ENCODE results near the gene ISCA2.

Gene ISCA2

DNA sequence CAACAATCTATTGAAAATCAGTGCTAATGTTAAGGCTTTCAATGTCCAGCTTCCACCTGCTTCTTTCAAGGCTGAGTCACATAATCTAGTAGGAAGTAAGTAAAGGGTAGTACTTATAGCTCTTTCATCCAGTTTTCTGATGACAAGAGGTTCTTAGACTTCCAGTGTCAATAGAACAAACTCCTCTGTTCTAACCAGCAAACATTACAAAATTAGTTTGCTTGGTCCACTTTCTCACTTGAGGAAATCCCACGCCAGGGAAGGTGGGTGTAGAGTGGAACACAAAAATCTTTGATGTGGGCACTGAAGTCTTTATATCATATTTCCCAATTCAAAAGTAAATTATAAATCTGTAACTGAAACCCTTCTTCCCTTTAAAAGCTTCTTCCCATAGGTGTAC is 3.1 kb upstream of the ISCA2 start:
- TF ChIP-seq CTCF (IDR thresholded peaks at IDR 0.05; ENCODE audit: control extremely low read depth, extremely low read depth, low read depth, missing control alignments), result no peak
- POLR2A ChIA-PET, result no interaction called here
- no peak for DNase-seq (ENCODE audit: extremely low spot score)
- CTCF ChIA-PET, result interaction anchor here (0.9 to 2.3 kb wide), 8 partner anchors 9 to 129 kb away, joined by 3 to 8 read pairs (median 4); no protein-coding TSS in a partner anchor

DNA sequence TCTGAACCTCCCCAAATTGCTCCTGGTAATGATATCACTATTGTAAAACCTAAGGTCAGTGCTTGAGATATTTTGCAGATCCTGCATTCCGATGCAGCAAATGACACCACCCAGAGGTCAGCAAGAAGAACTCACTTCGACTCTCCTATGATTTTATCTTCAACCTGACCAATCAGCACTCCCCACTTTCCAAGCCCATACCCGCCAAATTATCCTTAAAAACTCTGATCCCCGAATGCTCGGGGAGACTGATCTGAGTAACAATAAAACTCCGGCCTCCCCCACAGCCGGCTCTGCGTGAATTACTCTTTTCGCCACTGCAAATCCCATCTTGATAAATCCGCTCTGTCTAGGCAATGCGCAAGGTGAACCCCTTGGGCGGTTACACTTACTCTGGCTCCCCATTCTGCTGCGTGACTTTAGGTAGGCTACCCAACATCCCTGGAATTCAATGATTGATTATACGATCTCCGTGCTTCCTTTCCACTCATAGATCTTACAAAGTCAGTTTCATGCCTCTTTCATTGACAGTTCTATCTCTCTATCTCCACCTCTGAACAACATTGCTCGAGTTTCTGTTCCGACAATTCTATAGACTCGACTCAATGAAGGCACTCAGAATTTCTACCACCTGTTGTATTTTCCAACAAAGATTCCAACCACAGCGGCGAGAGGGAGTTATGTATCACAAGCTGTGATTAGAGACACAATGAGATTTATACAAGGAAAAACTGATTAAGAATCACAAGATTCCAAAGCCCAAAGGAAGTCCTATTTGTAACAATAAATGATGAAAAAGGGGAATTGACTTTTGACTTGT is 1.4 kb upstream of the ISCA2 start:
- peak; percentile 54 for TF ChIP-seq CTCF (IDR thresholded peaks at IDR 0.05; ENCODE audit: control extremely low read depth, extremely low read depth, low read depth, missing control alignments)
- CTCF ChIA-PET, result interaction anchor here (0.7 to 2.4 kb wide), 9 partner anchors 10 to 129 kb away, joined by 3 to 8 read pairs (median 3); no protein-coding TSS in a partner anchor
- POLR2A ChIA-PET, result no interaction called here
- DNase-seq (ENCODE audit: extremely low spot score), result no peak

DNA sequence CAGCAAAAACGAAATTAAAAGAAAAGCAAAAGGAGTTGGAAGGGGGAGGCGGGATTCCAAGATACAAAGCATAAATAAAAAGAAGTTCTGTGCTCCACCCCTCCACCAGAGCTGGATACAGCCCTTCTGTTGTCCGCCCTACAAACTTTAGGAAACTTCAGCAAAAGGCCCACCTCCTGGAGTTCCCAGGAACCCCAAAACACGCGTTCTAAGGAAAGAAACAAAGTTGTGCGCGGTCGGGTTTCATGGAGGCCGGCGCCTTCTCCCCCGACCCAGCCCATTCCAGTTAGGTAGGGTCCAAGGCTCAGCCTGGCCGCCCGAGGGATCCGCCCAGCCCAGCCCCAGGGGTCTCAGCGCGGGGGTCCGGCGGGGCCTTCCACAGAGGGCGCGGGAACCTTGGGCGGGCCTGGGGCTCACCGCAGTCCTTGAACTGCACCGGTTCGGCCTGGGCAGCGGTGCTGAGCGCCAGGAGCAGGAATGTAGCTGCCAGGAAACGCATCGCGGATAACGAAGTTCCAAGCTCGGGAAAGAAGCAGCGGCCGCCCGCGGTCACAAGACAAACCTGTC is 706 bp upstream of the ISCA2 start, which contains the start of gene NPC2:
Gene NPC2, minus strand, starts transcription at position 530 of the 567 bp plus-strand sequence. Its CDS starts 31 bp downstream, at position 499.
- ChIA-PET POLR2A (no interaction called here), CTCF (interaction anchor here (0.7 to 3.7 kb wide), 10 partner anchors 11 to 365 kb away, joined by 3 to 18 read pairs (median 3); partner anchors contain the start of gene LTBP2)
- DNase-seq (ENCODE audit: extremely low spot score), result no peak
- TF ChIP-seq CTCF (IDR thresholded peaks at IDR 0.05; ENCODE audit: control extremely low read depth, extremely low read depth, low read depth, missing control alignments), result no peak

- POLR2A ChIA-PET, result no interaction called here
- CTCF ChIA-PET, result interaction anchor here (1.5 to 3.7 kb wide), 2 partner anchors 8 to 35 kb away, joined by 3 to 18 read pairs; no protein-coding TSS in a partner anchor
- no peak for DNase-seq (ENCODE audit: extremely low spot score)
- TF ChIP-seq CTCF (IDR thresholded peaks at IDR 0.05; ENCODE audit: control extremely low read depth, extremely low read depth, low read depth, missing control alignments), result no peak
Measured at GRCh38 chr14:74495356-74495755, 1.8 kb downstream of the ISCA2 start.

- CTCF ChIA-PET, result interaction anchor here (1.2 to 1.7 kb wide), 3 partner anchors 14 to 88 kb away, joined by 3 to 4 read pairs (median 3); no protein-coding TSS in a partner anchor
- POLR2A ChIA-PET, result no interaction called here
- no peak for DNase-seq (ENCODE audit: extremely low spot score)
- no peak for TF ChIP-seq CTCF (IDR thresholded peaks at IDR 0.05; ENCODE audit: control extremely low read depth, extremely low read depth, low read depth, missing control alignments)
Measured at GRCh38 chr14:74500417-74501134, 7.0 kb downstream of the ISCA2 start.

DNA sequence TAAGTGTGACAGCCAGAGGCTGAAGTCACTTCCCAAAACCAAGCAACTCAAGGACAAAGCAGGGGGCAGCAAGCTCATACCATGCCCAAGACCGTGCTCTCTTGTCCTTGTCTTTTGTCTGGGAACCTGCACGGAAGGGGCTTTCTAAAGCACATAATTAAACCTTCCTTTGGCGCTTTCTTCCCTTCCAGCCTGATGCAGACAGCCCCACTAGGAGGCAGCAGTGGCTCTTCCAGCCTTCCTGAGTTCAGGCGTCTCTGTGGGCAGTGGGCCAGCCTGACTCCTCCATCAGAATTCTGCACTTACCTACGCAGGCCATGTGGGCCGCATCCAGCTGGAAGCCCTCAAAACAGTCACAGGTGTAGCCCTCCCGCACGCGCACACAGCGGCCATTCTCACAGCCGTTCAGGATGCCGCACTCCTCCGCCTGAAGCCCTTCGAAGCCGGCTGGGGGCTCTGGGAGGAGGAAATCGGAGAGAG is 7.6 kb downstream of the ISCA2 start:
- POLR2A ChIA-PET, result no interaction called here
- CTCF ChIA-PET, result interaction anchor here (1.4 to 1.7 kb wide), 2 partner anchors 26 to 87 kb away, joined by 3 to 4 read pairs; no protein-coding TSS in a partner anchor
- peak; percentile 18 for TF ChIP-seq CTCF (IDR thresholded peaks at IDR 0.05; ENCODE audit: control extremely low read depth, extremely low read depth, low read depth, missing control alignments)
- DNase-seq (ENCODE audit: extremely low spot score), result no peak
